Esophagus squamous epithelium (tissue), 5 donors: Measurements from ENCODE around the gene LCE2A. TPM values are rescaled to one million over a fixed set of nuclear protein-coding genes. Genes with fewer than 3 reads are reported as not detected.
"Not testable (repeated sequence)": the region's sequence is repeated elsewhere in the genome, so short reads cannot be mapped to it uniquely, and the experiment has no call there.

Experiments
- DNase-seq: peaks from one replicate; lab custom pipeline; 2025; lab: John Stamatoyannopoulos, UW
- H3K27ac ChIP-seq, 4 donors: fragments of 200-600 bp; sonication (generic); one replicate each; pipeline ENCODE4 v1.5.1; 2016 to 2019; ENCODE audit warnings: mild to moderate bottlenecking in 1 of 4
- H3K27me3 ChIP-seq, 4 donors: fragments of 200-600 bp; sonication (generic); 1 replicate in 3 of 4; 2 replicates in 1 of 4; pipeline versions ENCODE4 v1.5.1 to v1.6.0; 2017 to 2021; ENCODE audit warnings: antibody characterized with exemption in 1 of 4
- H3K36me3 ChIP-seq, 3 donors: fragments of 200-600 bp; sonication (generic); one replicate each; pipeline ENCODE4 v1.5.1; 2016 to 2019
- H3K4me1 ChIP-seq, 3 donors: fragments of 200-600 bp; sonication (generic); one replicate each; pipeline ENCODE4 v1.5.1; 2017 to 2019
- H3K4me3 ChIP-seq, 4 donors: fragments of 200-600 bp; sonication (generic); 1 replicate in 3 of 4; 2 replicates in 1 of 4; pipeline ENCODE4 v1.5.1; 2016 to 2019; ENCODE audit warnings: mild to moderate bottlenecking in 2 of 4, moderate library complexity in 1 of 4
- H3K9me3 ChIP-seq, 3 donors: fragments of 200-600 bp; sonication (generic); one replicate each; pipeline ENCODE4 v1.5.1; 2016 to 2019
- CTCF ChIP-seq, 6 experiments: fragments of 450-650 bp in 4 of 6; fragments of 200-600 bp in 2 of 6; sonication (generic) in 2 of 6; IDR thresholded peaks; one replicate each; pipeline ENCODE4 v1.5.1; 2016 to 2019; ENCODE audit warnings: antibody characterized with exemption in 6 of 6, mild to moderate bottlenecking in 4 of 6, moderate library complexity in 4 of 6
- POLR2A ChIP-seq, 4 donors: fragments of 450-650 bp; IDR thresholded peaks; one replicate each; pipeline ENCODE4 v1.6.1; 2017; ENCODE audit warnings: antibody characterized with exemption in 4 of 4, mild to moderate bottlenecking in 4 of 4, moderate library complexity in 3 of 4
- WGBS, 2 donors: methylation state at CpG; one replicate each; pipeline ENCODE4 v1.1.5; 2018; 5-methylcytosine and 5-hydroxymethylcytosine counted together
- intact Hi-C: fragments of 100-400 bp; cut with DNase I; formaldehyde crosslinking; loops from one replicate; pipeline ENCODE4 v1.15.0; 2022
- total RNA-seq, 4 donors: library from RNA; depleted of rRNA; stranded (reverse); fragments of >200 nt; gene quantifications; one replicate each; pipeline ENCODE4 v1.1.0, GENCODE V29; 2016
- donor health status: DM: yes; HTN: yes; CAD: no.

LCE2A gene
- total RNA-seq, 4 donors from 2014 or later: not detected

GRCh38 chr1:152681616-152682015, 16.5 kb upstream of the LCE2A start:
- Histone ChIP-seq H3K4me3 (no peak overlapping the region), H3K4me1 (no peaks in the 10 kb centered on the region), H3K9me3 (no peaks in the 10 kb centered on the region), H3K27me3 (peaks cover 0 to 22% (median 0%) of the 10 kb centered on the region in 4 donors), H3K27ac (no peak overlapping the region), H3K36me3 (no peaks in the 10 kb centered on the region)
- WGBS, 2 donors: 55 to 66% methylated on average over 2 of the region's 2 CpGs
- intact Hi-C loops: no loop called here
- TF ChIP-seq POLR2A (IDR thresholded peaks at IDR 0.05) (no peak), CTCF (IDR thresholded peaks at IDR 0.05) (no peak)
- DNase-seq: no peak

- no peaks in the 10 kb centered on the region for H3K36me3 ChIP-seq
- H3K27ac ChIP-seq: no peak overlapping the region
- TF ChIP-seq POLR2A (IDR thresholded peaks at IDR 0.05) (no peak), CTCF (IDR thresholded peaks at IDR 0.05) (no peak)
- intact Hi-C loops: no loop called here
- H3K4me3 ChIP-seq: no peak overlapping the region
- H3K27me3 ChIP-seq: peaks cover 0 to 10% (median 0%) of the 10 kb centered on the region in 4 donors
- H3K9me3 ChIP-seq: no peaks in the 10 kb centered on the region
- H3K4me1 ChIP-seq: no peaks in the 10 kb centered on the region
- no peak for DNase-seq
These were observed 14.3 kb upstream of the LCE2A start for GRCh38 chr1:152683846-152684245.

GRCh38 chr1:152685823-152686222, 12.3 kb upstream of the LCE2A start, which contains the start of gene LCE2B:
Gene LCE2B, plus strand, starts transcription at chr1:152686123. Its CDS starts 721 bp downstream, at chr1:152686844.
- intact Hi-C loops, H3K4me1 ChIP-seq, DNase-seq, H3K4me3 ChIP-seq, H3K27ac ChIP-seq, H3K36me3 ChIP-seq, H3K9me3 ChIP-seq, H3K27me3 ChIP-seq: not testable (repeated sequence)
- WGBS, 2 donors: 71 to 100% methylated on average over 1 to 4 of the region's 4 CpGs

GRCh38 chr1:152699746-152700145, 1.6 kb downstream of the LCE2A start:
- WGBS, 2 donors: 75 to 80% methylated on average over 4 of the region's 4 CpGs
- TF ChIP-seq POLR2A (IDR thresholded peaks at IDR 0.05) (no peak), CTCF (IDR thresholded peaks at IDR 0.05) (no peak)
- intact Hi-C loops: no loop called here
- no peaks in the 10 kb centered on the region for H3K36me3 ChIP-seq
- H3K27ac ChIP-seq: no peak overlapping the region
- H3K9me3 ChIP-seq: no peaks in the 10 kb centered on the region
- no peak for DNase-seq
- H3K4me1 ChIP-seq: no peaks in the 10 kb centered on the region
- no peak overlapping the region for H3K4me3 ChIP-seq
- no peaks in the 10 kb centered on the region for H3K27me3 ChIP-seq

GRCh38 chr1:152707860-152708259, 9.7 kb downstream of the LCE2A start, which contains the start of gene LCE4A:
Gene LCE4A, plus strand, starts transcription at chr1:152708160. Its CDS starts 916 bp downstream, at chr1:152709076.
- intact Hi-C loops: no loop called here
- no peak within 1 kb of the TSS for H3K27ac ChIP-seq
- no peaks in the 10 kb centered on the region for H3K9me3 ChIP-seq
- no peak for DNase-seq
- 58 to 71% methylated on average over 1 of the region's 2 CpGs for WGBS, 2 donors
- H3K4me1 ChIP-seq: no peaks in the 10 kb centered on the region
- H3K27me3 ChIP-seq: peaks cover 0 to 7% (median 0%) of the 10 kb centered on the region in 4 donors
- TF ChIP-seq POLR2A (IDR thresholded peaks at IDR 0.05): no peak
- TF ChIP-seq CTCF (IDR thresholded peaks at IDR 0.05): no peak
- no peak within 1 kb of the TSS for H3K4me3 ChIP-seq
- no peaks in the 10 kb centered on the region for H3K36me3 ChIP-seq

- Histone ChIP-seq H3K4me3 (no peak overlapping the region), H3K4me1 (peaks cover 0 to 5% (median 0%) of the 10 kb centered on the region in 3 donors), H3K9me3 (peaks cover 0 to 5% (median 0%) of the 10 kb centered on the region in 3 donors), H3K27me3 (no peaks in the 10 kb centered on the region), H3K36me3 (no peaks in the 10 kb centered on the region), H3K27ac (no peak overlapping the region)
- no peak for DNase-seq
- intact Hi-C loops: no loop called here
- no peak for TF ChIP-seq CTCF (IDR thresholded peaks at IDR 0.05)
- TF ChIP-seq POLR2A (IDR thresholded peaks at IDR 0.05): no peak
These were observed 20.1 kb downstream of the LCE2A start for GRCh38 chr1:152718238-152718637.
